Stimulated activated naive B cell treated with anti-CD40 and anti-IgM and Interleukin-4, amounts not matched to agents 10 μg/mL and 1 μg/mL and 100 μg/mL, for 72 hours (primary cell): ENCODE measurements around the gene SRRM3.
"Not testable (repeated sequence)": the region's sequence is repeated elsewhere in the genome, so short reads cannot be mapped to it uniquely, and the experiment has no call there.

Source experiments
- ATAC-seq, 2 donors: fragments of 150-1000 bp; cut with Tn5 transposase; replicated peaks; 2 replicates each; pipeline ENCODE4 v1.10.0; 2021; ENCODE audit warnings: moderate library complexity in 1 of 2
- DNase-seq: peaks from one replicate; pipeline ENCODE4 v3.0.0; 2021
- H3K27ac Mint-ChIP-seq: one replicate; pipeline ENCODE4 v1.8.0; 2022; ENCODE audit warnings: mild to moderate bottlenecking, mixed read lengths
- H3K27me3 Mint-ChIP-seq, 2 donors: one replicate each; pipeline ENCODE4 v1.8.0; 2022; ENCODE audit warnings: mixed read lengths in 2 of 2
- H3K36me3 Mint-ChIP-seq, 2 donors: one replicate each; pipeline ENCODE4 v1.8.0; 2022; ENCODE audit warnings: mixed read lengths in 2 of 2, mild to moderate bottlenecking in 1 of 2
- H3K4me1 Mint-ChIP-seq, 2 donors: one replicate each; pipeline ENCODE4 v1.8.0; 2022; ENCODE audit warnings: mixed read lengths in 2 of 2, mild to moderate bottlenecking in 1 of 2
- H3K4me3 Mint-ChIP-seq, 2 donors: one replicate each; pipeline ENCODE4 v1.8.0; 2022; ENCODE audit warnings: mild to moderate bottlenecking in 2 of 2, mixed read lengths in 2 of 2, moderate library complexity in 1 of 2
- H3K9me3 Mint-ChIP-seq, 2 donors: one replicate each; pipeline ENCODE4 v1.8.0; 2022; ENCODE audit warnings: mixed read lengths in 2 of 2, mild to moderate bottlenecking in 1 of 2

SRRM3 gene

DNA sequence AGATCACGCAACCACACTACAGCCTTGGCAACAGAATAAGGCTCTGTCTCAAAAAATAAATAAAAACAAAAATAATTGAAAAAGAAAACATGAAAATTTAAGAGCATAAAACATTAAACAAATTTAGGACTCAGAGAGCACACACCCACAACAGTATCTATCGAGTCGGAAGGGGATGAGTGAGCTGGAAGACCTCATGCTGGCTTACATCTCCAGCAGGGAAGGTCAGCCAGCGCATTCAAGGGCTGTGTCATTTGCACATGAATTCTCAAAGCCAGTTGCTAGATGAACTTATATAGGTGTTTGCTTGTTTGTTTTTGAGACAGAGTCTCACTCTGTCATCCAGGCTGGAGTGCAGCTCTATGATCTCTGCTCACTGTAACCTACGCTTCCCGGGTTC lies 50.3 kb downstream of the SRRM3 start:
- Mint-ChIP-seq H3K27me3 (peaks cover 15 to 18% of the 10 kb centered on the region in 2 donors), H3K27ac (no peak overlapping the region), H3K4me1 (no peaks in the 10 kb centered on the region), H3K36me3 (no peaks in the 10 kb centered on the region), H3K9me3 (no peaks in the 10 kb centered on the region), H3K4me3 (no peak overlapping the region)
- DNase-seq: no peak
- ATAC-seq: no peak

DNA sequence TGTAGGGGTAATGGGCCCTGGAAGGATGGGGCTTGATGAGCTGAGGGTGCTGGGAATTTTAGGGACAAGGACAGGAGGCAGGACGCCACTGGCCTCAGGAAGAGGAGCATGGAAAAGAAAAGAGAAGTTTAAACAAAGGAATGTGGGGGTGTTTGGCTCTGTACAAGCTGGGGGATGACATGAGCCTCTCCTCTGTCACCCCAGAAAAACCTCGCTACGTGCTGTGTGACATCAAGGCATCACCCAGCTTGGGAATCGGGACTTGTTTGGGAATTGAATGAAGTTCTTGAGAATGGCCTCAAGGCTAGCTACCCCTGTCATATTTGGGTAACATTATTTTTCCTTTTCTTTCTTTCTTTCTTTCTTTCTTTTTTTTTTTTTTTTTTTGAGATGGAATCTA lies 53.1 kb downstream of the SRRM3 start:
- Mint-ChIP-seq H3K27me3 (peaks cover 24 to 28% of the 10 kb centered on the region in 2 donors), H3K4me1 (peaks cover 0 to 6% of the 10 kb centered on the region in 2 donors), H3K9me3 (no peaks in the 10 kb centered on the region), H3K36me3 (no peaks in the 10 kb centered on the region), H3K27ac (no peak overlapping the region), H3K4me3 (no peak overlapping the region)
- no peak for ATAC-seq
- DNase-seq: no peak

DNA sequence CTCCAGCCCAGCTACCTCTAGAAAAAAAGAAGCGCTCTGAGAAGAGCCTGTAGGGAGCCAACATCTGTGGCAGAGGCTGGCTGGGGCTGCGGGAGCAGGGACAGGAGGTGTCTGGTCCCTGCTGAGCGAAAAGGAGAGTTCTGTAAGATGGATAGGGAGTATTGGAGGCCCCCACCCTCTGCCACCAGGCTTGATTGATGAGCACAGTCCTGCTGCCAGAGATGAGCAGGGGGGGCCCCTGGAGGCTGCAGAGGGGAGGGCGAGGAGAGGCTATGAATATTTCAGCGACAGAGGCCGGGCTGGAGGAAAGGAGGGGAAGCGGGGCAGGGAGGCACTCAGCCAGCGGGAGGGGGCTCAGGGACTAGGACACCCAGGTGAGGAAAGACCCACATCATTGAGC lies 56.3 kb downstream of the SRRM3 start:
- no peak for DNase-seq
- Mint-ChIP-seq H3K36me3 (no peaks in the 10 kb centered on the region), H3K4me3 (no peak overlapping the region), H3K27me3 (peaks cover 43 to 51% of the 10 kb centered on the region in 2 donors), H3K27ac (no peak overlapping the region), H3K9me3 (peaks cover 0 to 3% of the 10 kb centered on the region in 2 donors), H3K4me1 (peaks cover 7 to 12% of the 10 kb centered on the region in 2 donors)
- ATAC-seq: no peak

DNA sequence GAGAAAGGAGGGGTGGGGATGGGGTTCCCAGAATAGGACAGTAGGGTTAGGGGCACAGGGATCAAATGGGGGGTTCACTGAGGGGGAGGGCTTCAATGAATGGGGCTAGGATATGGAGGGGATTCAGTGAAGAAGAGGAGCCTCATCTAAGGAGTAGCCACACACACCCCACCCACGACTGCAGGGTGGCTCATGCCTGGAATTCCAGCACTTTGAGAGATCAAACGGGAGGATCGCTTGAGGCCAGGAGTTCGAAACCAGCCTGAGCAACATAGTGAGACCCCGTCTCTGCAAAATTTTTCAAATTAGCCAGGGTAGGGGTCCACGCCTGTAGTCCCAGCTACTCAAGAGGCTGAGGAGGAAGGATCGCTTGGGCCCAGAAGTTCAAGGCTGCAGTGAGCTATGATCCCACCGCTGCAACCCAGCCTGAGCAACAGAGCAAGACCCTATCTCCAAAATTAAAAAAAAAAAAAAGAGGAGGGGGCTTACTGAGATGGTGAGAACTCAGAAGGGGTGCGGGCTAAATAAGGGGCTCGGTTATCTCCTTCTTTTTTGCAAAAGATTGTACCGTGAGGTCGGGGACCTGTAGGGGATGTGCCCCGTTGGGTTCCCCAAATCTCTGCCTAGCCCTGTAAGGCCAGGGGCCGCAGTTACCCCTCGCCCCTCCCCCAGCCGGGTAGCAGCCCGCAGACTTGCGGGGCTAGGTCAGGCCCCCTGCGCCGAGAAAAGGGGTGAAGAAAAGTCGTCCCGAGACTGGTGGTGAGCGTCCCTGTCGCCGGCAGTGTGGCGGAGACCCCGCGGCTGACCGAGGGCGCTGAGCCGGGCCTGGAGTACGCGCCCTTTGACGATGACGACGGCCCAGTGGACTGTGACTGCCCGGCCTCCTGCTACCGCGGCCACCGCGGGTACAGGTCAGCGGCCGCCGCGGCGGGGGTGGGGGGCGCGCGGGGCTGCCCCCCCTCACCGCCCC lies 57.7 kb downstream of the SRRM3 start:
- peak overlapping the region; percentile 25 to 50 for H3K4me3 Mint-ChIP-seq
- DNase-seq (no peak), ATAC-seq (peak in 1 of 2 donors; percentile 46)
- peaks cover 47 to 58% of the 10 kb centered on the region in 2 donors for H3K27me3 Mint-ChIP-seq
- peaks cover 7 to 12% of the 10 kb centered on the region in 2 donors for H3K4me1 Mint-ChIP-seq
- H3K36me3 Mint-ChIP-seq: no peaks in the 10 kb centered on the region
- H3K27ac Mint-ChIP-seq: no peak overlapping the region
- H3K9me3 Mint-ChIP-seq: peaks cover 0 to 3% of the 10 kb centered on the region in 2 donors

DNA sequence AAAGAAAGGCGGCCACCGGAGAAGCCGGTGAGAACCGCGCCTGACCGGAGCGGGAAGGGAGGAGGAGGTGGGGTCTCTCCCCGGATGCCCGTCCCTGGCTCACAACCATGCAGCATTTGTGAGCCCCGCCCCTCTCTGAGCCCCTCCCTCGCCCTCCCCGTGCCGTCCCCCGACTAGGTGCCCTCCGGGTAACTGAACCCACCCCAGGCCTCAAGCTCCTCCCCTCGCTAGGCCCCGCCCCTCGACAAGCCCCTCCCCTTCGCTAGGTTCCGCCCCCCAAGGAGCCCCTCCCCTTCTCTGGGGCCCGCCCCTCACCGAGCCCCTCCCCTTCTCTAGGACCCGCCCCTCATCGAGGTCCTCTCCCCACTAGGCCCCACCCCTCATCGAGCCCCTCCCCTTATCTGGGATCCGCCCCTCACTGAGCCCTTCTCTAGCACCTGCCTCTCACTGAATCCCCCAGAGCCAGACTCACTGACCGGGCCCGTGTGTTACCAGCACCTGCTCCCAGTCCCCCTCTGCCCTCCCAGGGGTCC lies 58.5 kb downstream of the SRRM3 start:
- ATAC-seq: peak; percentile 62
- peaks cover 51 to 65% of the 10 kb centered on the region in 2 donors for H3K27me3 Mint-ChIP-seq
- peak overlapping the region; percentile 50 to 64 for H3K4me3 Mint-ChIP-seq
- H3K9me3 Mint-ChIP-seq: peaks cover 0 to 3% of the 10 kb centered on the region in 2 donors
- DNase-seq: no peak
- no peaks in the 10 kb centered on the region for H3K36me3 Mint-ChIP-seq
- peaks cover 7 to 12% of the 10 kb centered on the region in 2 donors for H3K4me1 Mint-ChIP-seq
- no peak overlapping the region for H3K27ac Mint-ChIP-seq

DNA sequence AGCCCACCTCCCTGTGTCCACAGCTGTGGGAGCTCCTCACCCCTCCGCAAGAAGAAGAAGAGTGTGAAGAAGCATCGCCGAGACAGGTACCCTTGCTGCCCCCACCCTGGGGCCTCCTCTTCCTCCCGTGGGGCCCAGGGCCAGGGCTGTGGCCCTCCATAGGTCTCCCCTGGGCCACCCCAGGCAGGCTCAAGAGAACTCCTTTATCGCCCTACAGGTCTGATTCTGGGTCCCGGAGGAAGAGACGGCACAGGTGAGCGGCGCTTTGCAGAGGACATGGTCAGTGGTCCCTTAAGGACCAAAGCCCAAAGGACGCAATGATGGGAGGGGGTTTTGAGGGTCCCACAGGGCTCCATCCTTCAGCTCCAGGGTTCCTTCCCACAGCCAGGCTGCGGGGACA lies 59.6 kb downstream of the SRRM3 start:
- H3K36me3 Mint-ChIP-seq: no peaks in the 10 kb centered on the region
- H3K27me3 Mint-ChIP-seq: peaks cover 49 to 68% of the 10 kb centered on the region in 2 donors
- ATAC-seq (no peak), DNase-seq (no peak)
- H3K4me1 Mint-ChIP-seq: peaks cover 7 to 12% of the 10 kb centered on the region in 2 donors
- H3K27ac Mint-ChIP-seq: no peak overlapping the region
- H3K9me3 Mint-ChIP-seq: peaks cover 0 to 3% of the 10 kb centered on the region in 2 donors
- H3K4me3 Mint-ChIP-seq: no peak overlapping the region

DNA sequence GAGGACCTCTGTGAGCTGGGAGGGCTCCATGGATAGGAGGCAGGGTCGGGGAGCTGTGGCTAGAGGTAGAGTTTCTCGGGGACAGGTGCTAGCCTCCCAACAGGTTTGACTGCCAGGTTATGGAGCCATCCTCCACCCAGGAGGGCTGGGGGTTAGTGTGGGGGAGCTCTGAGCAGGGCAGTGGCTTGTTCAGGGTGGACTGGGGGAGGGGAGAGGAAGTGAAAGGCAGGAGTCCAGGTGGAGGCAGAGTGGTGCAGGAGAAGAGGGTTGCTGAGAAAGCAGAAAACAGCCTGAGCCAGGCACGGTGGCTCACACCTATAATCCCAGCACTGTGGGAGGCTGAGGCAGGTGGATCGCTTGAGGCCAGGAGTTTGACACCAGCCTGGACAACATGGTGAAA lies 60.2 kb downstream of the SRRM3 start:
- Mint-ChIP-seq H3K27ac (no peak overlapping the region), H3K27me3 (peaks cover 47 to 65% of the 10 kb centered on the region in 2 donors), H3K4me3 (no peak overlapping the region), H3K36me3 (no peaks in the 10 kb centered on the region), H3K9me3 (peaks cover 0 to 3% of the 10 kb centered on the region in 2 donors), H3K4me1 (peaks cover 7 to 15% of the 10 kb centered on the region in 2 donors)
- ATAC-seq (no peak), DNase-seq (no peak)

DNA sequence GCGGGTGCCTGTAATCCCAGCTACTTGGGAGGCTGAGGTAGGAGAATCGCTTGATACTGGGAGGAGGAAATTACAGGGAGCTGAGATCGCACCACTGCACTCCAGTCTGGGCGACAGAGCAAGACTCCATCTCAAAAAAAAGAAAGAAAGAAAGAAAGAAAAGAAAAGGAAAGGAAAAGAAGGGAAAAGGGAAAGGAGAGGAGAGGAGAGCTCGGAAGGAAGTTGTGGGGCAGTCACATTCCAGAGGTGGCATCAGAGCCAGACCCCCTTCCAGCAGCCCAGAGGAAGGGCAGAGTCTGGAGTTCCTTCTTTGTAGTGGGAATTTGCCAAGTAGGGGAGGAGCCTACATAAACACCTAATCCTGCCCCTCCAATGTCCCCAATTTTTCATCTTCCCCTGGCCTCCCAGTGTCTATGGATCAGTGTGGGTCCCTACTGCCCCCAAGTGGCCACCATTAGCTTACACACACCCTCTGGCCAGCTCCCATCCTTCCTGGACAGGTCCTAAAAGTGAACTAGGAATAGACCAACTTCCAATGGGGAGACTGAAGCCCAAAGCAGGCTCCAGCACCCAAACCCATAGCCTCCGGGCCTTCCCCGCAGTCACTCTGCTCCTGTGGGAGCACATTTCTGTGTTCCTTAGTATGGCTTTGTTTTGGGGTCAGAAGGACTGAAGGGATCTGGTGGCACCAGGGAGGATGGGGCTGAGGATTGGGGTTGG lies 61.1 kb downstream of the SRRM3 start:
- H3K27ac Mint-ChIP-seq: no peak overlapping the region
- H3K4me3 Mint-ChIP-seq: no peak overlapping the region
- H3K36me3 Mint-ChIP-seq: no peaks in the 10 kb centered on the region
- H3K4me1 Mint-ChIP-seq: peaks cover 8 to 21% of the 10 kb centered on the region in 2 donors
- ATAC-seq: peak; percentile 66 to 68
- peaks cover 43 to 64% of the 10 kb centered on the region in 2 donors for H3K27me3 Mint-ChIP-seq
- H3K9me3 Mint-ChIP-seq: peaks cover 0 to 3% of the 10 kb centered on the region in 2 donors
- DNase-seq: no peak

DNA sequence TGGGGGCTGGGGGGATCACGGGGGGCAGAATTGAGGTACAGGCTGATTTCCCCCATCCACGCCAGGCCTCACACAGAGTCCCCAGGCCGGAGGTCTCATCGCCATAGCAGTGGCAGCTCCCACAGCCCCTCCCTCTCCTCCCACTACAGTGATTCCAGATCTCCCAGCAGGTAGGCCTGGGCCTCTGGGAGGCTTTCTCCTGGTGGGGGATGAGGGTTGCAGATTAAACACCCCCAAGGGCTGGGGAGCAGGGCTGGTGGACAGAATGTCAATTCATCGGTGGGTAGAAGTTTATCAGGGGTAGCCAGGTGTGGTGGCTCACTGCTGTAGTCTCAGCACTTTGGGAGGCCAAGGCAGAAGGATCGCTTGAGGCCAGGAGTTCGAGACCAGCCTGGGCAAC lies 63.6 kb downstream of the SRRM3 start:
- ATAC-seq (no peak), DNase-seq (no peak)
- Mint-ChIP-seq H3K4me1 (peaks cover 14 to 19% of the 10 kb centered on the region in 2 donors), H3K27ac (no peak overlapping the region), H3K36me3 (no peaks in the 10 kb centered on the region), H3K4me3 (no peak overlapping the region), H3K9me3 (peaks cover 0 to 3% of the 10 kb centered on the region in 2 donors), H3K27me3 (peaks cover 41 to 54% of the 10 kb centered on the region in 2 donors)

DNA sequence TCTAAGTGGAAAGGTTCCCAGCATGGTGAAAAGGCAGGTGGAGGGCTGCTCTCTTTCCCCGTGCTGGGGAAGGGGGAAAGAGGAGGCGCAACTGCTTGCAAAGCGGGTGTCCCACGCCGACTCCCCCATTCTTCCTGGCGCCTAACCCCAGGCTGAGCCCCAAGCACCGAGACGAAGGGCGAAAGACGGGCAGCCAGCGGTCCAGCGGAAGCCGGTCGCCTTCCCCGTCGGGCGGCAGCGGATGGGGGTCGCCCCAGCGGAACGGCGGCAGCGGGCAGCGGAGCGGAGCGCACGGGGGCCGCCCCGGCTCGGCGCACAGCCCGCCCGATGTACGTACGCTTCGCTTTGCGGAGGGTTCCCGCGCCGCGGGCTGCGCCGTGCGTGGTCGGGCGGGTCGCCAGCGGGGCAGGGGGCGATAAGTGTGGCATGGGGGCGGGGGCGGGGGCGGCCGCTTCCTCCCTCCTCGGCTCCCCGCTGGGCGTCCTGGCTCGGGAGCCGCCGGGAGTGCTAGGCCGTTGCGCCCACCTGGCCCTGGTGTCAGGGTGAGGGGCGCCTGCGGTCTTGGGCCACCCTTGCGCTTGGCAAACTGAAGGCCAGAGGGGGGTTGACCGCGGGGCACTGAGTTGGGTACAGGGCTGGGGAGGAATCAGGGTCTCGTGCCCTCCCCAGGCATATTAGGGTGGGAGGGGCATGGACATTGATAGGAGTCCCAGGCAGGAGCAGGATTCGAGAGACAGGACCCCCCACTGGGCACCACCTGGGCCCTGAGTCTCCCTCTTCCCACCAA lies 65.6 kb downstream of the SRRM3 start:
- Mint-ChIP-seq H3K36me3 (no peaks in the 10 kb centered on the region), H3K27me3 (peaks cover 28 to 38% of the 10 kb centered on the region in 2 donors), H3K27ac (no peak overlapping the region), H3K4me3 (peak overlapping the region; percentile 44 to 60), H3K4me1 (peaks cover 7 to 13% of the 10 kb centered on the region in 2 donors), H3K9me3 (no peaks in the 10 kb centered on the region)
- DNase-seq: no peak
- peak; percentile 64 to 65 for ATAC-seq

DNA sequence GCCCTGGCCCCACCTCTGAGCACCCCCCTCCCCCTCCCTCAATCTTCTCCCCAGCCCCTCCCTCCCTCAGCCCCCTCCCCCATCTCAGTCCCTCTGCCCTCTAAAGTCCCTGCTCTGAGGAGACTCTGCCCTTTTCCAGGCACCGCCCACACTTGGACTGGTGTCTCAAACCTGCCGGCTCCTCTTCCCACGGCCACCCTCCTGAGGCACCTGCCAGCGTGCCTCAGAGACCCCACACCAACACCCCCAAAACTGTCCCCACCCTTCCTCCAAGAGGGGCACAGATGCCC lies 66.1 kb downstream of the SRRM3 start:
- peaks cover 7 to 15% of the 10 kb centered on the region in 2 donors for H3K4me1 Mint-ChIP-seq
- no peaks in the 10 kb centered on the region for H3K9me3 Mint-ChIP-seq
- peak overlapping the region; percentile 59 to 67 for H3K4me3 Mint-ChIP-seq
- H3K27ac Mint-ChIP-seq: no peak overlapping the region
- H3K36me3 Mint-ChIP-seq: no peaks in the 10 kb centered on the region
- ATAC-seq (peak in 1 of 2 donors; percentile 3), DNase-seq (no peak)
- H3K27me3 Mint-ChIP-seq: peaks cover 24 to 32% of the 10 kb centered on the region in 2 donors

DNA sequence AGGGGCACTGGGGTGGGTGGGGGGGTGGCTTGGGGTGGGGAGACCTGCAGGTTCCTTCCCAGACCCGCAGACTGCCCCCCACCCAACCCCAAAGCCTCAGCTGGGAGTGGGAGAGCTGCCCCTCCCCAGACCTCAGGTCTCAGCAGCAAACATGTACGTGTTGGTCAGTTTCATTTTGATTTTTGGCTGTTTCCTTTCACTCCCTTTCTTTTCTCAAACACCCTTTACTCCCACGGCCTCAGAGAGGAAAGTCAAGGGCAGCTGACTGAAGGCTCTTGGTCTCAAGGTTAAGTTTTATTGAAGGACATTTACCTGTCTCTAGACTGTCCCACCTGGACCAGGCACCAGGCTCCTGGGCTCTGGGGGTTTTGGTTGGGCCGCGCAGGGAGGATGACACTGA lies 66.7 kb downstream of the SRRM3 start:
- Mint-ChIP-seq H3K27ac (no peak overlapping the region), H3K36me3 (no peaks in the 10 kb centered on the region), H3K4me1 (peaks cover 10 to 20% of the 10 kb centered on the region in 2 donors), H3K27me3 (peaks cover 22 to 27% of the 10 kb centered on the region in 2 donors), H3K4me3 (peak overlapping the region in 1 of 2 donors; percentile 25), H3K9me3 (no peaks in the 10 kb centered on the region)
- ATAC-seq (peak in 1 of 2 donors; percentile 24), DNase-seq (no peak)

DNA sequence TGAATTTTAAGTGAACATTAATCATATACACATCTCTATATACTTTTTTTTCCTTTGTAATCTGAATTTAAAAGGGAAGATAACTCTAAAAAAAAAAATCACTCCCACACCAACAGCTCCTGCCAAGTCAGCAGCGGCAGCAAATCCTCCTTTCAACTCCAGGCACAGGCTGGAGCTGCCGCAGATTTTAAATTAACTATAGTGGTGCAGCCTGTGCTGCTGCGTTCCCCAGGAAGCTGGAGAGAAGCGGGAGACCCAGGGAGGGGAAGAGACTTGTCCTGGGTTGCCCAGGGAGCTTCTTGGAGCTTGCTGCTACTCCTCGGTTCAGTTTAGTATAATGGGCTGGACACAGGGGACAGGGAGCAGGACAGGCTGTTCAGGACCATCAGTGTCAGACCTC lies 68.2 kb downstream of the SRRM3 start:
- H3K4me3 Mint-ChIP-seq: no peak overlapping the region
- peaks cover 21 to 24% of the 10 kb centered on the region in 2 donors for H3K27me3 Mint-ChIP-seq
- H3K9me3 Mint-ChIP-seq: no peaks in the 10 kb centered on the region
- H3K27ac Mint-ChIP-seq: no peak overlapping the region
- ATAC-seq (no peak), DNase-seq (no peak)
- peaks cover 10 to 20% of the 10 kb centered on the region in 2 donors for H3K4me1 Mint-ChIP-seq
- H3K36me3 Mint-ChIP-seq: no peaks in the 10 kb centered on the region

DNA sequence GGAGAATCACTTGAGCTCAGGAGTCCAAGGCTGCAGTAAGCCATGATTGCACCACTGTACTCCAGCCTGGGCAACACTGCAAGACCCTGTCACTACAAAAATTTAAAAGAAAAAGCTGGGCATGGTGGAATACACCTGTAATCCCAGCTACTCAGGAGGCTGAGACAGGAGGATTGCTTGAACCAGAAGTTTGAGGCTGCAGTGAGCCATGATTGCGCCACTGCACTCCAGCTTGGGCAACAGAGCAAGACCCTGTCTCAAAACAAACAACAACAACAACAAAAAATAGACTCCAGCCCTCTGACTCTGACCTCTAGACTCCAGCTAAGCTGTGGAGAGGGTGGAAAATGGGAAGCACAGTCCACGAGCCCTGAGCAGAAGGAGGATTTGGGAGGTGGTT lies 69.7 kb downstream of the SRRM3 start:
- Mint-ChIP-seq H3K27me3 (peaks cover 16 to 24% of the 10 kb centered on the region in 2 donors), H3K4me1 (peaks cover 10 to 20% of the 10 kb centered on the region in 2 donors)
- ATAC-seq, DNase-seq, H3K27ac Mint-ChIP-seq, H3K36me3 Mint-ChIP-seq, H3K4me3 Mint-ChIP-seq, H3K9me3 Mint-ChIP-seq: not testable (repeated sequence)
